ENCODE results near the gene ZCCHC24. TPM values are rescaled to one million over a fixed set of nuclear protein-coding genes. Genes with fewer than 3 reads are reported as not detected.

Gene ZCCHC24
- total and polyA plus RNA-seq, 2 of the 8 experiments (the other 6 are each of a cell fraction or from before 2014, with no cell fraction given) = 3.9 to 6.9 TPM

GRCh38 chr10:79437111-79437814, 8.2 kb downstream of the ZCCHC24 start (continued):
- TF ChIP-seq HDAC6 (IDR thresholded peaks at IDR 0.05; ENCODE audit: low read depth, low read length) = no peak
- no peak for TF ChIP-seq SIN3A (conservative IDR thresholded peaks at IDR 0.05 in 1 of 2, IDR thresholded peaks at IDR 0.05 in 1 of 2; ENCODE audit: low read depth in 1 of 2, low read length in 2 of 2)
- TF ChIP-seq CTCF (IDR thresholded peaks at IDR 0.05; ENCODE audit: control extremely low read depth in 1 of 3, insufficient read depth in 1 of 3, low read depth in 1 of 3, low read length in 3 of 3) = no peak
- TF ChIP-seq E2F6 (IDR thresholded peaks at IDR 0.05) = no peak
- TF ChIP-seq ZNF274 (IDR thresholded peaks at IDR 0.05; ENCODE audit: borderline replicate concordance, extremely low read depth, low read length) = no peak
